HepG2 (cell line): ENCODE results near the gene LTB4R. TPM values are rescaled to one million over a fixed set of nuclear protein-coding genes. Genes with fewer than 3 reads are reported as not detected.

Source experiments
- ATAC-seq: fragments of 200-7000 bp; cut with Tn5 transposase; 3 replicates; pipeline ENCODE4 v1.9.1; 2020; ENCODE audit warnings: mild to moderate bottlenecking, moderate library complexity
- BruUV-seq: library from RNA; stranded (reverse); fragments of 400-500 nt; replicated peaks from 2 replicates; lab custom pipeline; 2021; lab: Mats Ljungman, UMichigan
- CTCF ChIA-PET: fragments of 300-600 bp; formaldehyde crosslinking; extraction: SDS; loops from one replicate; lab custom pipeline; 2021; ENCODE audit warnings: low total read pairs, inconsistent platforms, low intra/inter-chr PET ratio; lab: Yijun Ruan, JAX
- POLR2A ChIA-PET: fragments of 350-600 bp; sonication (Branson Sonifier 250); formaldehyde crosslinking; loops from one replicate; lab custom pipeline; 2020; ENCODE audit warnings: antibody characterized with exemption, inconsistent platforms; lab: Yijun Ruan, JAX
- DNase-seq: peaks from one replicate; pipeline ENCODE4 v3.0.0-alpha.2; 2015; ENCODE audit warnings: low spot score
- FAIRE-seq: peaks from 3 replicates; lab custom pipeline; 2011; peaks lifted over from hg19 to GRCh38; lab: Jason Lieb, UNC
- H2AFZ ChIP-seq: one replicate; pipeline ENCODE4 v1.6.1; 2011; ENCODE audit warnings: low read length, inconsistent platforms
- H3K27ac ChIP-seq: fragments of 300-600 bp; 3 replicates; pipeline ENCODE4 v1.8.0; 2011; ENCODE audit warnings: mixed run types, mild to moderate bottlenecking, mixed read lengths, low read length, inconsistent platforms; ENCODE audit not compliant: insufficient read depth; ENCODE audit errors: extremely low read length
- H3K27me3 ChIP-seq, 2 experiments: fragments of 200-600 bp in 1 of 2; 2 replicates in 1 of 2; 3 replicates in 1 of 2; pipeline versions ENCODE4 v1.6.0 to v1.8.0; 2011; ENCODE audit warnings: low read length in 2 of 2, mild to moderate bottlenecking in 2 of 2, moderate library complexity in 2 of 2, inconsistent platforms in 1 of 2; ENCODE audit not compliant: insufficient read depth in 2 of 2, control insufficient read depth in 1 of 2
- H3K36me3 ChIP-seq, 2 experiments: fragments of 200-600 bp in 1 of 2; replicated peaks in 1 of 2; 2 replicates in 1 of 2; 3 replicates in 1 of 2; pipeline versions ENCODE4 v1.5.1 to v1.8.0; 2011; ENCODE audit warnings: low read length in 2 of 2, inconsistent platforms in 1 of 2; ENCODE audit not compliant: insufficient read depth in 2 of 2, control insufficient read depth in 1 of 2
- H3K4me1 ChIP-seq: 2 replicates; pipeline ENCODE4 v1.5.1; 2012; ENCODE audit warnings: low read length, inconsistent platforms; ENCODE audit not compliant: insufficient read depth
- H3K4me2 ChIP-seq: 2 replicates; pipeline ENCODE4 v1.6.0; 2011; ENCODE audit warnings: low read depth, low read length, inconsistent platforms
- H3K4me3 ChIP-seq, 3 experiments: fragments of 200-600 bp in 1 of 3; sonication (generic), shearing (Covaris generic) in 1 of 3; replicated peaks in 1 of 3; 2 replicates each; pipeline ENCODE4 v1.5.1; 2011 to 2016; ENCODE audit warnings: low read length in 3 of 3, inconsistent platforms in 2 of 3, low read depth in 2 of 3, mild to moderate bottlenecking in 2 of 3, control low read depth in 1 of 3, mixed read lengths in 1 of 3; ENCODE audit not compliant: insufficient read depth in 1 of 3
- H3K79me2 ChIP-seq: one replicate; pipeline ENCODE4 v1.6.1; 2011; ENCODE audit warnings: low read length, inconsistent platforms; ENCODE audit not compliant: insufficient read depth
- H3K9ac ChIP-seq: 2 replicates; pipeline ENCODE4 v1.6.0; 2011; ENCODE audit warnings: mild to moderate bottlenecking, low read depth, low read length, inconsistent platforms; ENCODE audit not compliant: insufficient read depth
- H3K9me3 ChIP-seq: 2 replicates; pipeline ENCODE4 v1.5.1; 2012; ENCODE audit warnings: mild to moderate bottlenecking, low read length
- H4K20me1 ChIP-seq: 2 replicates; pipeline ENCODE4 v1.6.0; 2011; ENCODE audit warnings: inconsistent platforms, mild to moderate bottlenecking, low read length, moderate library complexity; ENCODE audit not compliant: insufficient read depth
- BORCS8-MEF2B ChIP-seq: sonication (generic); formaldehyde crosslinking; IDR thresholded peaks from 2 replicates; pipeline ENCODE4 v1.8.0; 2022; ENCODE audit warnings: mild to moderate bottlenecking, missing genetic modification reagents
- DNMT3B ChIP-seq: conservative IDR thresholded peaks from 2 replicates; pipeline ENCODE4 v1.6.1; 2016; ENCODE audit warnings: missing biosample characterization, control low read depth
- HNF4G ChIP-seq, 2 experiments: sonication (generic) in 1 of 2; formaldehyde crosslinking in 1 of 2; IDR thresholded peaks; 2 replicates each; pipeline versions ENCODE4 v1.4.0 to v1.6.1; 2011 to 2020; ENCODE audit warnings: borderline replicate concordance in 2 of 2, low read depth in 2 of 2, mild to moderate bottlenecking in 2 of 2, low read length in 1 of 2, missing genetic modification reagents in 1 of 2, moderate library complexity in 1 of 2
- IKZF1 ChIP-seq: fragments of 450-650 bp; IDR thresholded peaks from 2 replicates; pipeline ENCODE4 v1.7.1; 2016
- JDP2 ChIP-seq: sonication (generic); formaldehyde crosslinking; IDR thresholded peaks from 2 replicates; pipeline ENCODE4 v1.8.1; 2022; ENCODE audit warnings: missing genetic modification reagents, borderline replicate concordance
- KLF16 ChIP-seq, 2 experiments: sonication (generic) in 1 of 2; formaldehyde crosslinking in 1 of 2; IDR thresholded peaks; 2 replicates each; pipeline versions ENCODE4 v1.6.1 to v1.8.0; 2016 to 2023; ENCODE audit warnings: missing genetic modification reagents in 2 of 2, missing compliant biosample characterization in 1 of 2
- NRL ChIP-seq: sonication (generic); formaldehyde crosslinking; IDR thresholded peaks from 2 replicates; pipeline ENCODE4 v1.5.0; 2020; ENCODE audit warnings: missing genetic modification reagents, mild to moderate bottlenecking, moderate library complexity, borderline replicate concordance
- PCBP2 ChIP-seq: fragments of 200-400 bp; formaldehyde crosslinking; optimal IDR thresholded peaks from 2 replicates; pipeline ENCODE3; 2018; ENCODE audit warnings: low read length, low read depth; ENCODE audit not compliant: poor library complexity, severe bottlenecking
- SETDB1 ChIP-seq: sonication (generic); formaldehyde crosslinking; IDR thresholded peaks from 2 replicates; pipeline ENCODE4 v1.5.1; 2020; ENCODE audit warnings: missing genetic modification reagents, mild to moderate bottlenecking, borderline replicate concordance
- SP1 ChIP-seq, 2 experiments: fragments of 450-650 bp in 1 of 2; sonication (generic) in 1 of 2; formaldehyde crosslinking in 1 of 2; IDR thresholded peaks; 2 replicates each; pipeline versions ENCODE4 v1.4.0 to v1.6.1; 2016 to 2020; ENCODE audit warnings: missing genetic modification reagents in 1 of 2
- SSRP1 ChIP-seq: IDR thresholded peaks from 2 replicates; pipeline ENCODE4 v1.6.1; 2016; ENCODE audit warnings: control low read depth
- ZNF251 ChIP-seq: sonication (generic); formaldehyde crosslinking; IDR thresholded peaks from 2 replicates; pipeline ENCODE4 v1.9.0; 2021; ENCODE audit warnings: mild to moderate bottlenecking, missing genetic modification reagents
- ZNF781 ChIP-seq: sonication (generic); formaldehyde crosslinking; IDR thresholded peaks from 2 replicates; pipeline ENCODE4 v1.5.1; 2020; ENCODE audit warnings: borderline replicate concordance, mild to moderate bottlenecking, missing genetic modification reagents; ENCODE audit errors: not compliant biosample characterization
- WGBS: methylation state at CpG from one replicate; pipeline ENCODE4 v1.1.6; 2017; ENCODE audit warnings: low lambda C conversion rate; 5-methylcytosine and 5-hydroxymethylcytosine counted together
- in situ Hi-C: cut with HindIII; loops from 2 replicates; pipeline ENCODE4 v1.10.0; 2017; ENCODE audit warnings: low pct_unique_long_range_greater_than_20kb; ENCODE audit not compliant: extremely low pct_ligation_motif_present
- intact Hi-C: fragments of 100-400 bp; cut with micrococcal nuclease; formaldehyde crosslinking; loops from one replicate; pipeline ENCODE4 v1.10.0; 2022; ENCODE audit not compliant: unreplicated experiment
- polyA plus RNA-seq, 8 experiments: library from polyadenylated mRNA; depleted of rRNA in 3 of 8; stranded (reverse) in 7 of 8; unstranded in 1 of 8; fragments of >200 nt; fragmentation: Illumina TruSeq in 4 of 8; extraction: Trizol in 4 of 8; gene quantifications; 2 replicates each; pipeline versions ENCODE4 v1.2.1 to v1.2.3, GENCODE V29; 2011 to 2016; ENCODE audit warnings: low read depth in 4 of 8, missing spikeins in 1 of 8, mixed read lengths in 1 of 8; ENCODE audit not compliant: insufficient read depth in 1 of 8
- total RNA-seq, 5 experiments: library from RNA; depleted of rRNA; stranded (reverse); fragments of >200 nt; fragmentation: Illumina TruSeq; extraction: Trizol; gene quantifications; 2 replicates each; pipeline ENCODE4 v1.2.3, GENCODE V29; 2016; ENCODE audit warnings: low read depth in 1 of 5
- TF ChIP-seq, protein P1 (sequence below): sonication (generic); formaldehyde crosslinking; IDR thresholded peaks from 2 replicates; pipeline ENCODE4 v1.5.1; 2020; ENCODE audit warnings: mild to moderate bottlenecking, moderate library complexity, missing genetic modification reagents
- TF ChIP-seq, protein P2 (sequence below): IDR thresholded peaks from 2 replicates; pipeline ENCODE4 v1.6.1; 2016; ENCODE audit warnings: control low read depth
- TF ChIP-seq, protein P3 (sequence below): sonication (generic); formaldehyde crosslinking; IDR thresholded peaks from 2 replicates; pipeline ENCODE4 v1.9.0; 2021; ENCODE audit warnings: missing genetic modification reagents, borderline replicate concordance

Gene LTB4R
- total and polyA plus RNA-seq, 2 of the 13 experiments (the other 11 are each of a cell fraction or from before 2014, with no cell fraction given) = 3.2 to 8.2 TPM

DNA sequence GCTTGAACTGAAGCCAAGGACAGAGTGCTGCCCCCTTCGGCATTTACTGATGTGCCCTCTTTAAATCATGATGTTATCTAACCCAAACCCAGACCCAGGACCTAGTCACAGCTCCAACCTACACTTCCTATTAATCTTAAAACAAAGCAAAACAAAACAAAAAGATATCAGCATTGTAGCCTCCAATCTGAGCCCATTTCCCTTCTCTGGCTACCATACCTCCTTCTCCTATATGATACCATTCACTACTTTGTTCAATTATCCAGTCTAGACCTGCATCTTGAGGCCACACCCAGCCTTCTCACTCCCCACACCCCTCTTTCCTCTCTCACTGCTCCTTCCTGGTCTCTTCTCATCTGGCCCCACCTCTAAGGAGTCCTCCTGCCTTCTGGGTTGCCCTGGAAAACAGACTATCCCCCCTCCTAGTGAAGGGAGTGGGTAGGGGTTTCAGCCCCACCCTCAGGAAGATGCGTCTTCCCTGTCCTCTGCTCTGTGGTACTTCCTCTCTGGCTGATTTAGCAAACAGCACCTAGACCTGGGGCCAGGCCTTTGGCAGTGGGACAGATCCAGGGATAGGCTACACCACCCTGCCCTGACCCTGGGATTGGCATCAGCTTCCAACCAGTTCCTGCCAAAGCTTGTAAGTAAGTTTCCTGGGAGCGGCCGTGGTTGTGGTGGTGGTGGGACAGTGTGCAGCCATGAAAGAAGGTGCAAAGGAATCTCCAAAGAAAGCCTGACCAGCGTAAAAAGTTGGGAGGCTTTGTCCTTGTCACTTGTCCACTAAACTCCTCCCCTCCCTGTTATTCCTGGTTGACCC lies 3.3 kb downstream of the LTB4R start:
- ChIA-PET CTCF (no interaction called here), POLR2A (interaction anchor here (1.4 to 9.3 kb wide), 4 partner anchors 7 to 72 kb away, joined by 11 to 213 read pairs (median 41); partner anchors contain the start of genes CIDEB, DHRS1, NOP9 and RABGGTA)
- intact Hi-C loops (no loop called here), in situ Hi-C loops (no loop called here)
- peak; percentile 6 for ATAC-seq
- peak overlapping the region; percentile 18 for H3K27ac ChIP-seq
- H4K20me1 ChIP-seq = no peaks in the 10 kb centered on the region
- DNase-seq = no peak
- TSS peak; percentile 32 for BruUV-seq
- no peak overlapping the region for H2AFZ ChIP-seq
- H3K4me2 ChIP-seq = peak overlapping the region; percentile 89
- 0 out of 5 replicates have a peak, but pooled peaks cover 0 to 1% of the 10 kb centered on the region in 2 experiments for H3K36me3 ChIP-seq
- H3K4me1 ChIP-seq = peaks cover 46% of the 10 kb centered on the region
- no peaks in the 10 kb centered on the region for H3K9me3 ChIP-seq
- 83% methylated on average over 5 of the region's 5 CpGs for WGBS
- H3K27me3 ChIP-seq = peaks cover 4 to 29% of the 10 kb centered on the region in 2 experiments; a peak in 3 of 5 replicates
- peak overlapping the region in 1 of 3 experiments; percentile 73; a peak in 1 of 6 replicates for H3K4me3 ChIP-seq
- no peaks in the 10 kb centered on the region for H3K79me2 ChIP-seq
- H3K9ac ChIP-seq = no peak overlapping the region
- FAIRE-seq = peak; percentile 42
- TF ChIP-seq SETDB1 (CRISPR knock-in tag) (peak; percentile 75; the same call in 1 of the 2 replicates), PCBP2 (peak; percentile 63), IKZF1 (peak; percentile 68; the same call in 1 of the 2 replicates), NRL (peak; percentile 75), BORCS8-MEF2B (CRISPR knock-in tag) (peak; percentile 14; the same call in 1 of the 2 replicates), JDP2 (CRISPR knock-in tag) (no peak), HNF4G (IDR thresholded peaks at IDR 0.05; ENCODE audit: borderline replicate concordance, low read depth, low read length) (no peak), HNF4G (CRISPR knock-in tag; IDR thresholded peaks at IDR 0.05; ENCODE audit: borderline replicate concordance, low read depth) (0 out of 2 replicates have a peak, but pooled peaks have one; percentile 23), KLF16 (CRISPR knock-in tag; IDR thresholded peaks at IDR 0.05) (peak in 1 of 2 experiments; percentile 52; a peak in 1 of 4 replicates), SP1 (IDR thresholded peaks at IDR 0.05) (0 out of 2 replicates have a peak, but pooled peaks have one; percentile 10), SP1 (CRISPR knock-in tag; IDR thresholded peaks at IDR 0.05) (no peak), DNMT3B (no peak), ZNF251 (CRISPR knock-in tag) (0 out of 2 replicates have a peak, but pooled peaks have one; percentile 47), SSRP1 (CRISPR knock-in tag) (peak; percentile 23; the same call in 1 of the 2 replicates), ZNF781 (CRISPR knock-in tag) (peak; percentile 42)
- TF ChIP-seq, protein P1, sequence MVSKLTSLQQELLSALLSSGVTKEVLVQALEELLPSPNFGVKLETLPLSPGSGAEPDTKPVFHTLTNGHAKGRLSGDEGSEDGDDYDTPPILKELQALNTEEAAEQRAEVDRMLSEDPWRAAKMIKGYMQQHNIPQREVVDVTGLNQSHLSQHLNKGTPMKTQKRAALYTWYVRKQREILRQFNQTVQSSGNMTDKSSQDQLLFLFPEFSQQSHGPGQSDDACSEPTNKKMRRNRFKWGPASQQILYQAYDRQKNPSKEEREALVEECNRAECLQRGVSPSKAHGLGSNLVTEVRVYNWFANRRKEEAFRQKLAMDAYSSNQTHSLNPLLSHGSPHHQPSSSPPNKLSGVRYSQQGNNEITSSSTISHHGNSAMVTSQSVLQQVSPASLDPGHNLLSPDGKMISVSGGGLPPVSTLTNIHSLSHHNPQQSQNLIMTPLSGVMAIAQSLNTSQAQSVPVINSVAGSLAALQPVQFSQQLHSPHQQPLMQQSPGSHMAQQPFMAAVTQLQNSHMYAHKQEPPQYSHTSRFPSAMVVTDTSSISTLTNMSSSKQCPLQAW (CRISPR knock-in tag) = peak; percentile 28; the same call in 1 of the 2 replicates
- TF ChIP-seq, protein P2, sequence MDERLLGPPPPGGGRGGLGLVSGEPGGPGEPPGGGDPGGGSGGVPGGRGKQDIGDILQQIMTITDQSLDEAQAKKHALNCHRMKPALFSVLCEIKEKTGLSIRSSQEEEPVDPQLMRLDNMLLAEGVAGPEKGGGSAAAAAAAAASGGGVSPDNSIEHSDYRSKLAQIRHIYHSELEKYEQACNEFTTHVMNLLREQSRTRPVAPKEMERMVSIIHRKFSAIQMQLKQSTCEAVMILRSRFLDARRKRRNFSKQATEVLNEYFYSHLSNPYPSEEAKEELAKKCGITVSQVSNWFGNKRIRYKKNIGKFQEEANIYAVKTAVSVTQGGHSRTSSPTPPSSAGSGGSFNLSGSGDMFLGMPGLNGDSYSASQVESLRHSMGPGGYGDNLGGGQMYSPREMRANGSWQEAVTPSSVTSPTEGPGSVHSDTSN (CRISPR knock-in tag) = no peak
- TF ChIP-seq, protein P3, sequence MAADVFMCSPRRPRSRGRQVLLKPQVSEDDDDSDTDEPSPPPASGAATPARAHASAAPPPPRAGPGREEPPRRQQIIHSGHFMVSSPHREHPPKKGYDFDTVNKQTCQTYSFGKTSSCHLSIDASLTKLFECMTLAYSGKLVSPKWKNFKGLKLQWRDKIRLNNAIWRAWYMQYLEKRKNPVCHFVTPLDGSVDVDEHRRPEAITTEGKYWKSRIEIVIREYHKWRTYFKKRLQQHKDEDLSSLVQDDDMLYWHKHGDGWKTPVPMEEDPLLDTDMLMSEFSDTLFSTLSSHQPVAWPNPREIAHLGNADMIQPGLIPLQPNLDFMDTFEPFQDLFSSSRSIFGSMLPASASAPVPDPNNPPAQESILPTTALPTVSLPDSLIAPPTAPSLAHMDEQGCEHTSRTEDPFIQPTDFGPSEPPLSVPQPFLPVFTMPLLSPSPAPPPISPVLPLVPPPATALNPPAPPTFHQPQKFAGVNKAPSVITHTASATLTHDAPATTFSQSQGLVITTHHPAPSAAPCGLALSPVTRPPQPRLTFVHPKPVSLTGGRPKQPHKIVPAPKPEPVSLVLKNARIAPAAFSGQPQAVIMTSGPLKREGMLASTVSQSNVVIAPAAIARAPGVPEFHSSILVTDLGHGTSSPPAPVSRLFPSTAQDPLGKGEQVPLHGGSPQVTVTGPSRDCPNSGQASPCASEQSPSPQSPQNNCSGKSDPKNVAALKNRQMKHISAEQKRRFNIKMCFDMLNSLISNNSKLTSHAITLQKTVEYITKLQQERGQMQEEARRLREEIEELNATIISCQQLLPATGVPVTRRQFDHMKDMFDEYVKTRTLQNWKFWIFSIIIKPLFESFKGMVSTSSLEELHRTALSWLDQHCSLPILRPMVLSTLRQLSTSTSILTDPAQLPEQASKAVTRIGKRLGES (CRISPR knock-in tag) = no peak
